ENCODE measurements around the gene CFAP126. TPM values are rescaled to one million over a fixed set of nuclear protein-coding genes. Genes with fewer than 3 reads are reported as not detected.

Gene CFAP126
- total RNA-seq, 2 experiments from 2014 or later, result not detected

Other genes with a start within 250 kb of the CFAP126 start
- gene PFDN2, start 249.8 kb downstream of the CFAP126 start, total RNA-seq, result 100 to 1,000 TPM; 137 to 144 TPM
- gene NIT1, start 249.8 kb downstream of the CFAP126 start, total RNA-seq, result 10 to 100 TPM; 38.5 to 40.0 TPM
- 10 to 100 TPM; 30.4 to 37.0 TPM for gene DEDD, start 235.2 kb downstream of the CFAP126 start, total RNA-seq
- 10 to 100 TPM; 81.2 to 84.1 TPM for gene UFC1, start 213.9 kb downstream of the CFAP126 start, total RNA-seq
- gene USP21, start 208.4 kb downstream of the CFAP126 start, total RNA-seq, result 10 to 100 TPM; 24.4 to 26.7 TPM
- 10 to 100 TPM; 24.4 to 24.9 TPM for gene PPOX, start 201.4 kb downstream of the CFAP126 start, total RNA-seq
- 10 to 100 TPM; 39.9 to 40.8 TPM for gene B4GALT3, start 190.4 kb downstream of the CFAP126 start, total RNA-seq
- gene ADAMTS4, start 168.8 kb downstream of the CFAP126 start, total RNA-seq, result 1 to 10 TPM; 1.1 to 1.8 TPM
- gene NDUFS2, start 165.5 kb downstream of the CFAP126 start, total RNA-seq, result 10 to 100 TPM; 85.9 to 97.1 TPM
- under 1 TPM; 0.60 to 0.81 TPM for gene FCER1G, start 152.6 kb downstream of the CFAP126 start, total RNA-seq
- not detected for gene APOA2, start 144.2 kb downstream of the CFAP126 start, total RNA-seq
- gene TOMM40L, start 141.8 kb downstream of the CFAP126 start, total RNA-seq, result 10 to 100 TPM; 11.6 to 12.1 TPM
- gene NR1I3, start 129.7 kb downstream of the CFAP126 start, total RNA-seq, result not detected
- under 1 TPM in 1 of 2 experiments, not detected in 1; 0.18 TPM for gene PCP4L1, start 109.1 kb downstream of the CFAP126 start, total RNA-seq
- gene MPZ, start 57.9 kb downstream of the CFAP126 start, total RNA-seq, result 1 to 10 TPM; 2.8 to 3.3 TPM
- gene SDHC, start 53.5 kb downstream of the CFAP126 start, total RNA-seq, result 100 to 1,000 TPM; 160 to 175 TPM
- gene FCGR2A, start 137.6 kb upstream of the CFAP126 start, total RNA-seq, result not detected
- gene HSPA6, start 156.7 kb upstream of the CFAP126 start, total RNA-seq, result under 1 TPM; 0.36 to 0.45 TPM
- under 1 TPM; 0.27 to 0.36 TPM for gene FCGR3A, start 181.9 kb upstream of the CFAP126 start, total RNA-seq